Measurements from ENCODE around the gene CENPW. TPM values are rescaled to one million over a fixed set of nuclear protein-coding genes. Genes with fewer than 3 reads are reported as not detected.

Gene CENPW
- polyA plus RNA-seq, 1 donor (not counting 4 experiments of a cell fraction or from before 2014, with no cell fraction given) = 20.9 TPM

GRCh38 chr6:126344181-126344580 lies 4.3 kb downstream of the CENPW start:
- Histone ChIP-seq H3K4me1 (ENCODE audit: control insufficient read depth, extremely low read depth, insufficient read depth, low read length) (peaks cover 10% of the 10 kb centered on the region), H4K20me1 (ENCODE audit: control insufficient read depth, extremely low read depth, insufficient read depth, low read length) (no peaks in the 10 kb centered on the region), H3K79me2 (ENCODE audit: control insufficient read depth, insufficient read depth, low read length) (peaks cover 37% of the 10 kb centered on the region), H3K27ac (ENCODE audit: control insufficient read depth, insufficient read depth, low read length) (no peak overlapping the region), H2AFZ (ENCODE audit: control insufficient read depth, low read length) (no peak overlapping the region), H3K9ac (ENCODE audit: control insufficient read depth, extremely low read depth, insufficient read depth, low read length) (no peak overlapping the region), H3K4me2 (ENCODE audit: control insufficient read depth, extremely low read depth, insufficient read depth, low read depth, low read length) (peak overlapping the region; percentile 18), H3K9me3 (ENCODE audit: control insufficient read depth, low read depth, low read length) (no peaks in the 10 kb centered on the region), H3K27me3 (ENCODE audit: control insufficient read depth, extremely low read depth, insufficient read depth, low read length) (no peaks in the 10 kb centered on the region), H3K9me1 (ENCODE audit: control insufficient read depth, extremely low read depth, insufficient read depth, low read length) (no peaks in the 10 kb centered on the region), H3K36me3 (ENCODE audit: control insufficient read depth in 2 of 2, extremely low read depth in 1 of 2, insufficient read depth in 2 of 2, low read length in 2 of 2) (no peaks in the 10 kb centered on the region), H3K4me3 (ENCODE audit: control insufficient read depth in 2 of 3, extremely low read depth in 1 of 3, insufficient read depth in 2 of 3, low read depth in 1 of 3, low read length in 3 of 3) (no peak overlapping the region)
- TF ChIP-seq CTCF (optimal IDR thresholded peaks at IDR 0.05 in 1 of 3, IDR thresholded peaks at IDR 0.05 in 1 of 3, conservative IDR thresholded peaks at IDR 0.05 in 1 of 3; ENCODE audit: extremely low read depth in 1 of 3, insufficient read depth in 2 of 3, low read length in 3 of 3) = no peak
- TF ChIP-seq EZH2 (IDR thresholded peaks at IDR 0.05; ENCODE audit: low read length) = no peak
- FAIRE-seq (no peak), DNase-seq (ENCODE audit: low read depth, low spot score) (no peak)
- dilution Hi-C loops (cut with MboI; ENCODE audit: extremely low pct_ligation_motif_present, low sequenced_read_pairs) = no loop called here

GRCh38 chr6:126351960-126352359 lies 12.0 kb downstream of the CENPW start:
- Histone ChIP-seq H3K9ac (ENCODE audit: control insufficient read depth, extremely low read depth, insufficient read depth, low read length) (no peak overlapping the region), H3K9me1 (ENCODE audit: control insufficient read depth, extremely low read depth, insufficient read depth, low read length) (no peaks in the 10 kb centered on the region), H3K36me3 (ENCODE audit: control insufficient read depth in 2 of 2, extremely low read depth in 1 of 2, insufficient read depth in 2 of 2, low read length in 2 of 2) (no peaks in the 10 kb centered on the region), H3K4me1 (ENCODE audit: control insufficient read depth, extremely low read depth, insufficient read depth, low read length) (no peaks in the 10 kb centered on the region), H3K4me3 (ENCODE audit: control insufficient read depth in 2 of 3, extremely low read depth in 1 of 3, insufficient read depth in 2 of 3, low read depth in 1 of 3, low read length in 3 of 3) (no peak overlapping the region), H4K20me1 (ENCODE audit: control insufficient read depth, extremely low read depth, insufficient read depth, low read length) (no peaks in the 10 kb centered on the region), H3K9me3 (ENCODE audit: control insufficient read depth, low read depth, low read length) (no peaks in the 10 kb centered on the region), H3K79me2 (ENCODE audit: control insufficient read depth, insufficient read depth, low read length) (no peaks in the 10 kb centered on the region), H3K27me3 (ENCODE audit: control insufficient read depth, extremely low read depth, insufficient read depth, low read length) (no peaks in the 10 kb centered on the region), H3K4me2 (ENCODE audit: control insufficient read depth, extremely low read depth, insufficient read depth, low read depth, low read length) (no peak overlapping the region), H3K27ac (ENCODE audit: control insufficient read depth, insufficient read depth, low read length) (no peak overlapping the region), H2AFZ (ENCODE audit: control insufficient read depth, low read length) (no peak overlapping the region)
- TF ChIP-seq CTCF (optimal IDR thresholded peaks at IDR 0.05 in 1 of 3, IDR thresholded peaks at IDR 0.05 in 1 of 3, conservative IDR thresholded peaks at IDR 0.05 in 1 of 3; ENCODE audit: extremely low read depth in 1 of 3, insufficient read depth in 2 of 3, low read length in 3 of 3) (no peak), EZH2 (IDR thresholded peaks at IDR 0.05; ENCODE audit: low read length) (no peak)
- dilution Hi-C loops (cut with MboI; ENCODE audit: extremely low pct_ligation_motif_present, low sequenced_read_pairs) = no loop called here
- FAIRE-seq (no peak), DNase-seq (ENCODE audit: low read depth, low spot score) (no peak)

All from keratinocyte (primary cell).